GM19395 (cell line): Measurements from ENCODE around the gene GOLGA1.

Experiments
- ATAC-seq: cut with Tn5 transposase; IDR thresholded peaks from one replicate; pipeline ENCODE4 v1.9.1; 2021; ENCODE audit warnings: mild to moderate bottlenecking, moderate library complexity; ENCODE audit not compliant: unreplicated experiment

Gene GOLGA1

GRCh38 chr9:124885551-124885950 lies 55.3 kb downstream of the GOLGA1 start:
- no peak for ATAC-seq

GRCh38 chr9:124884376-124884775 lies 56.5 kb downstream of the GOLGA1 start:
- ATAC-seq, result no peak

DNA sequence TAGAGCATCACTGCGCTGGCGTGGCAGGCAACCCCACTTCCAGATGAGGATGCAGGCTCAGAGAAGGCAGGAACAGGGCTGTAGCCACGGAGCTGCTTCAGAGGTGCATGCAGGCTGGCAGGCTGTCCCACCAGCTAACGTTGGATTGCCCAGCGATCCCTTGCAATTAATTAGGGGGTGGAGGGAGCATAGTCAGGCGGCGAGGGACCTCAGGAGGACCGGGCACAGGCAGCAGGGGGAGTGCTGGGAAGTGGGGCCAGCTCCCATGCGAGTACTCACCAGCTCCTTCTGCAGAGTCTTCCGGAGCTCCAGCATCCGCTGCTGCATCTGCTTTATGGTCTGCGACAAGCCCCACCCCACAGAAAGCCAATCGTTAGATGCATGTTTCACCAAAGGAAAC lies 58.7 kb downstream of the GOLGA1 start:
- no peak for ATAC-seq

DNA sequence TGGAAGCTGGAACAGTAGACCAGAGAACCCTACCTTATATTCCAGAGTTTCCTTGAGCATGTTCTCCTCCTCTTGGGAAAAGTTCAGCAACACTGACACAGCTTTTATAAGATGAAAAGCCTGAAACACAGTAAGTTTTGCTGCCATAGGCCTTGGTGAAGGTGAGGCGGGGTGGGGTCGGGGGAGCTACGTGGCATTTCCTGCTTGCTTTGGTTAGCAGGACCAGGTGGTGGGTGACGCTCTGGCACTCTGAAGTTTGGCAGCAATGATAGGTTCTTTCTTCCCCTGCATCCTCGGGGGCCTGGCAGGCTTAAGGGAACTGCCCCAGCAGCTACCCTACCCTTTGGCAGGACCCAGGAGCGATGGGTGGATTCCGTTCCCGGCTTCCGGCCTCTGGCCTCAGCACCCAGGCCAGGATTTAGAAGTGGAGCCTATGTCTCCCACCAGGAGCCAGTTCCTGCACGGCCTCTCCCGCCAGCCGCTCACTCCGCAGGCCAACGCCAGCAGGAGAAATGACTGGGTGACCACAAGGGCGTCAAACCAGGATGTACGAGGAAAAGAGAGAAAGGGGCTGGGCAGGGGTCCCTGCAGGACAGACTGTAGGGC lies 59.6 kb downstream of the GOLGA1 start:
- ATAC-seq, result no peak

DNA sequence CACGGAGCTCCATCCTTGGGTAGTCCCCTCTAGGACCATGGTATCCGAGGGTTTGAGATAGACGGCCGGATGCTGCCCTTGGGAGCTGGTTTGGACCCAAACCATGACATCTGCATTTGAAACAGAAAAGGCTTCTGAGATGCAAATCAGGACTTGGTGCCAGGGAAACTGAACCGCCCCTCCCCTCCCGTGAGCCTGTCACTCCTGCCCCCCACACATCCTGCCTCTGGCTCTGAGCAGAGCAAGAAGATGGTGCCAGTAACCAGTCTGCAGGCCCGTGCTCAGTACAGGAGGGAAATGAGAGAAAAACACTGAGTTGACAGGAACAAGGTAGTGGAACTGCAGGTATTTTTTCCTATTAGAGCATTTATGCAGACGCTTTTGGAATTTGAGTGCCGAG lies 60.4 kb downstream of the GOLGA1 start:
- ATAC-seq, result no peak

DNA sequence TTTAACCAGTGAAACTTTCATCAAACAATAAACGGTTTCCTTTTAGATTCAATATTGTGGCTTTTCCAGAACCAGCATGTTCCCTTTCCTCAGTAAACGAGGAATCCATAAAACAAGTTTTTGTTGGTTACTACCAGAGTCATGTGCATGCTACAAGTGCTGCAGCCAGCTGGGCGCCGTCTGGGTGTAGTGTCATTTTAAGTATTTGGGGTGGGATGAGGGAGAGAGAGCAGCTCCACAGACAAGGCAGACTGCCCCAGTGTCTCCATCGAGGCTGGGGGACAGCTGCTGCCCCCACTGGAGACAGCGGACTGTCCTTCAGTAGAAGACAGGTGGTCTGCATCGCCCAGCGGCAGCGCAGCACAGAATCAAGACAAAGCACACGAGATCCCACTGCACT lies 61.7 kb downstream of the GOLGA1 start:
- no peak for ATAC-seq

GRCh38 chr9:124878518-124878917 lies 62.4 kb downstream of the GOLGA1 start:
- no peak for ATAC-seq

GRCh38 chr9:124878021-124878420 lies 62.9 kb downstream of the GOLGA1 start:
- ATAC-seq, result no peak

GRCh38 chr9:124877021-124877782 lies 63.7 kb downstream of the GOLGA1 start:
- no peak for ATAC-seq

GRCh38 chr9:124875501-124875900 lies 65.4 kb downstream of the GOLGA1 start:
- no peak for ATAC-seq

DNA sequence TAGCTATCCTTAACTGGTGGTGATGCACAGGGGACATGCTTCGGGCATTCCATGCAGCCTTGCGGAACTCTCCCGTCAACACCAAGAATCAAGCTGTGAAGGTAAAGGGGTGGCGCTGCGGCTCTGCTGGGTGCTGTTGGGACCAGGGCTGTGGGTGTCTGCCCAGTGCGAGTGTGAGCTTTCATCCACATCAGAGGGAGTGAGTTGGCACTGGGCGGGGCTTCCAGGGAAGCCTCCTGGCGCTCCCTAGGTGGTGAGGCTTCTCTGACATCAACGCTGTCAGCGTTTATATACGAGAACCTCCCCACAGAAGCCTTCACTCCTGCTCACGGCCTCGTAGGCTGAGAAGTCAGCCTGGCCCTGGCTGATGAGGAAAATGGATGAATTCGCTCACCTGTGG lies 67.2 kb downstream of the GOLGA1 start:
- ATAC-seq, result no peak

GRCh38 chr9:124871156-124871561 lies 69.7 kb downstream of the GOLGA1 start:
- ATAC-seq, result no peak

- no peak for ATAC-seq
Observed at GRCh38 chr9:124870723-124871122, 70.2 kb downstream of the GOLGA1 start.

- peak; percentile 53 for ATAC-seq
Observed at GRCh38 chr9:124869986-124870560, 70.8 kb downstream of the GOLGA1 start.

DNA sequence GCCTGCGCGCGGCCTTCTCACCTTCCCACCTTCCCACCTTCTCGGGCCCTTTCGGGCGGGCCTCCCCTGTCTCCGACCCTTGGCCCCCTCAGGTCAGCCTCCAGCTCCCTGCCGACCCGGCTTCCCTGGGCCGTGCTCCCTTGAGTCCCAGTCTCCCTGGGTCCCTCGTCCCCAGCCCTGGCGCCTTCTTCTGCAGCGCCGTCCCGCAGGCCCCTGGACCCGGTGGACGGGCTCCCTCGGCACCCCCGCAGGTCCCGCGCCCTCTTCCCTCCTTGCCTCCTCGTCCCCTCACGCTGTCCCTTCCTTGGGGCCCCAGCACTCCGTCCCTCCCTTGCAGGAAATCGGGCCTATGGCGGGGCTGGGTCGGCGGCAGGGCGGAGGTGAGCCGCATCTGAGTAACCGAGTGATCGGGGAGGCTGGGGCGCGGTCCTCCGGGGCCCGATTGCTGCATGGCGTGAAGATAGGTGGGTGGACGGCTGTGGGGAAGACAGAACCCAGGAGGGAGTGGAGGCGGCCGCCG lies 71.4 kb downstream of the GOLGA1 start:
- peak; percentile 9 for ATAC-seq

- ATAC-seq, result peak; percentile 52
Observed at GRCh38 chr9:124868511-124869465, 72.1 kb downstream of the GOLGA1 start.

DNA sequence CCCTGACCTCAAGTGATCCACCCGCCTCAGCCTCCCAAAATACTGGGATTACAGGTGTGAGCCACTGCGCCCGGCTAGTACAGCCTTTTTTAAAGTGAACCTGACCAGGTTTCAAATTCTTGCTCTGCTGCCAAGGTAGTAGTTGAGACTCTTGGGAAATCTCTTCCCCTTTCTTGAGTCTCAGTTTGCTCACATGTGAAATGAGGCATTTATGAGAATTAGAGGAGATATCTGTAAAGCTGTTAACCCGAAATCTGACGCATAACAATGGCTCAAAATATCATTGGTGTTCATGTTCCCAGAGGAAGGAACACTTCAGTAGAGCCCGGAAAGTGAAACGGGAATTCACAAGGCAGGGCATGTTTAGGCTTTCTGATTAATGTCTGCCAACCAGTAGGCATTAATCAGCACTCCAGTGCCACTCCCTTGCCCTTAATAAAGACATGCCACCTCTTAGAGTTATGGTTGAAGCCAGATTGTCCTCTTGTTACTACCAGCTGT lies 77.5 kb downstream of the GOLGA1 start:
- ATAC-seq, result no peak

DNA sequence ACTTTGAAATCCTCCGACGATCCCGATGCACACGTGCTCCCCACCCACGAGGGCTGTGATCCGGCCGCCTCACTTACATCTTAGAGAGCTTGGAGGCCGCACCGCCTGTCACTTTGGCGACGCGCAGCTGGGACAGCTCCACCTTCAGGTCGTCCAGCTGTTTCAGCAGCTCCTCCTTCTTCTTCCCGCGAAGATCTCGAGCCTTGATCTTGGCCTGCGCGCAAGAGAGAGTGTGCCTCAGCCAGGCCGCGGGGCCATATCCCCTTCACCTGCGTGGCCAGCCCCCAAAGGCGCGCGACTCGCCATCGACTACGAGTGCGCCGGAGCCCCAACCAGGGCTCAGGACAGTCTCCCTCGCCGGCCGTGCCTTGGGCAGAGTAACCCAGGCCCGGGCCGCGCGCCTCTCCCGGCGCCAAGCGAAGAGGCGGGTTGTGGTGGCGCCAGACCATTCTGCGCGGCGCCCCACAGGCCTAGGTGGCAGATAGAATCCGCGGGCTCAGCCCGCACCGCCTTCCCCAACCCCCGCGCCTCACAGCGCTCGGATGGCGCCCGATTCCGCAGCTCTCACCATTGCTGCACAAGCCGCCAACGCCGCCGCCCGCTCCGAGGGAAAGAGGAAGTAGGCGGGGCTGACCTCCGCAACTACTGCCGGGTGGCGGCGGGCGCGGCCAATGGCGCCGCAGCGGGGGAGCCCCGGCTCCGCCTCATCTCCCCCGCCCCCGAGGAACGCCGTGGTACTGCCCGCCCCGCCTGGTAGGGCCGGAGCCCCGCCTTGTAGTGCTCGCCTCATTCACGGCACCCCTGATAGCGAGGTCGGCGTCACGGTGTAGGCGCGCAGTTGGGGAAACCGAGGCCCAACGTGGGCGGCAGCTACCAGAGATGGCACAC lies 79.3 kb downstream of the GOLGA1 start, which contains the start of the genes ARPC5L and RPL35:
Gene ARPC5L, plus strand, starts transcription at position 789 of the 888 bp plus-strand sequence. CDS start 7,161 bp downstream, outside the sequence.
Gene RPL35, minus strand, starts transcription at position 616 of the 888 bp plus-strand sequence. Its CDS starts 45 bp downstream, at position 571.
- peak; percentile 91 for ATAC-seq

- ATAC-seq, result no peak
Observed at GRCh38 chr9:124860582-124861341, 80.1 kb downstream of the GOLGA1 start.
